Measurements from ENCODE around the gene SUN5. TPM values are rescaled to one million over a fixed set of nuclear protein-coding genes. Genes with fewer than 3 reads are reported as not detected.

SUN5 gene
- total and polyA plus RNA-seq, 4 donors = not detected

DNA sequence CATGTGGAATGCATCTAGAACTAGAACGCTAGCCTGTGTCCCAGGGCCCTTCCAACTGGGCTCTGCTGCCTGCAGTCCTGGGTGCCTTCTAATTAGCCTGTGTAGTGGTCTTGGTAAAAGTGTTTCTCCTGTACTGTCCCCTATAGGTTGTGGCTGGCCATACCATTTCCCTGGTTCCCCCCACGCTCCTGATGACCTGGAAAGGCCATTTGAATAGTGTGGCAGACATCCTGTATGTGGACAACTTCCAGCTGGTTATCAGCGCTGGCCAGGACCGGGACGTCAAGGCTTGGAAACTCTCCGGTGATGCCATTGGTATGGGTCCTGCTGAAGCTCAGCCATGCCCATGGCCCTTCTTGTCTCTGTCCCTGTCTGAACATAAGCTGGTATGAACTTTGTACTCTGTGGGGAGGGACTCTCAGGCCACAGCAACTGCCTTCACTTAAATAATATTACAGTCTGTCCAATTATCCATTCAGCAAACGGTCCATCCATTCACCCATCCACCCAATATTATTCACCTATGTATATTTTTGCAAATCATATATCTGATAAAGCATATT lies 60.7 kb downstream of the SUN5 start:
- TF ChIP-seq HNF4A (conservative IDR thresholded peaks at IDR 0.05) (no peak), YY1 (IDR thresholded peaks at IDR 0.05) (no peak), TAF1 (conservative IDR thresholded peaks at IDR 0.05) (no peak), EGR1 (IDR thresholded peaks at IDR 0.05; ENCODE audit: low read depth in 2 of 2) (no peak), CTCF (IDR thresholded peaks at IDR 0.05; ENCODE audit: low read depth, low read length, missing input control) (no peak), FOXA2 (IDR thresholded peaks at IDR 0.05) (no peak), GABPA (IDR thresholded peaks at IDR 0.05 in 1 of 2, conservative IDR thresholded peaks at IDR 0.05 in 1 of 2) (no peak), SP1 (IDR thresholded peaks at IDR 0.05) (no peak)
- 82% methylated on average over 7 of the region's 7 CpGs for WGBS
- no peak overlapping the region for H3K9ac ChIP-seq (ENCODE audit: low read depth in 1 of 2, low read length in 2 of 2)
- no peak for DNase-seq (ENCODE audit: low spot score)
- no peak overlapping the region for H3K4me3 ChIP-seq (ENCODE audit: low read depth in 1 of 3, low read length in 3 of 3)
- H3K4me1 ChIP-seq (ENCODE audit: control insufficient read depth in 4 of 4, insufficient read depth in 4 of 4, low read length in 3 of 4) = no peaks in the 10 kb centered on the region
- H3K27ac ChIP-seq (ENCODE audit: low read depth in 1 of 2, low read length in 2 of 2) = no peak overlapping the region
- H3K9me3 ChIP-seq (ENCODE audit: control insufficient read depth in 4 of 4, low read length in 3 of 4) = no peaks in the 10 kb centered on the region
- no peaks in the 10 kb centered on the region for H3K27me3 ChIP-seq (ENCODE audit: control insufficient read depth in 4 of 4, insufficient read depth in 4 of 4, low read length in 3 of 4)
- no peaks in the 10 kb centered on the region for H3K36me3 ChIP-seq (ENCODE audit: control insufficient read depth in 4 of 4, insufficient read depth in 3 of 4, low read depth in 1 of 4, low read length in 3 of 4)

DNA sequence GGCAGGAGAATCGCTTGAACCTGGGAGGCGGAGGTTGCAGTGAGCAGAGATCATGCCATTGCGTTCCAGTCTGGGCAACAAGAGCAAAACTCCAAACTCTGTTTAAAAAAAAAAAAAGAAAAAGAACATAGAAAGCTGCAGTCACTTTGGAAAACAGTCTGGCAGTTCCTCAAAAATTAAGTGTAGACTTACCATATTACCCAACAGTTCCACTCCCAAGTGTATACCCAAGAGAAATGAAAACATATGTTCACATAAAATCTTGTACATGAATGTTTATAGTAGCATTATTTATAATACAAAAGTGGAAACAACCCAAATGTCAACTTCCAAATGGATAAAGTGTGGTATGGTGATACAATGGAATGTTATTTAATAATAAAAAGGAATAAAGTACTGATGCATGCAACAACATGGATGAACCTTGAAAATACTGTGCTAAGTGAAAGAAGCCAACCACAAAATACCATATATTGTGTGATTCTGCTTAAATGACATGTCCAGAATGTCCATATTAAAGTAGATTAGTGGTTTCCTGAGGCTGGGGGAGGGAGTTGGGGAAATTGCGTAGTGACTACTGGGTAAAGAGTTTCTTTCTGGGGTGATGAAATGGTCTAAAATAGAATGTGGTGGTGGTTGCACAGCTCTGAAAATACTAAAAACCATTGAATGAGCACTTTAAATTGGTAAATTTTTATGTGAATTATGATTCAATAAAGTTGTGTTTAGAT lies 62.9 kb downstream of the SUN5 start:
- no peaks in the 10 kb centered on the region for H3K36me3 ChIP-seq (ENCODE audit: control insufficient read depth in 4 of 4, insufficient read depth in 3 of 4, low read depth in 1 of 4, low read length in 3 of 4)
- no peak overlapping the region for H3K9ac ChIP-seq (ENCODE audit: low read depth in 1 of 2, low read length in 2 of 2)
- WGBS = 86% methylated on average over 4 of the region's 4 CpGs
- no peaks in the 10 kb centered on the region for H3K4me1 ChIP-seq (ENCODE audit: control insufficient read depth in 4 of 4, insufficient read depth in 4 of 4, low read length in 3 of 4)
- no peak for DNase-seq (ENCODE audit: low spot score)
- TF ChIP-seq NR2F2 (IDR thresholded peaks at IDR 0.05) (no peak), SP1 (IDR thresholded peaks at IDR 0.05) (no peak), FOXA2 (IDR thresholded peaks at IDR 0.05) (no peak)
- H3K9me3 ChIP-seq (ENCODE audit: control insufficient read depth in 4 of 4, low read length in 3 of 4) = peaks cover 0 to 4% (median 0%) of the 10 kb centered on the region in 4 donors
- H3K27ac ChIP-seq (ENCODE audit: low read depth in 1 of 2, low read length in 2 of 2) = no peak overlapping the region
- no peaks in the 10 kb centered on the region for H3K27me3 ChIP-seq (ENCODE audit: control insufficient read depth in 4 of 4, insufficient read depth in 4 of 4, low read length in 3 of 4)
- no peak overlapping the region for H3K4me3 ChIP-seq (ENCODE audit: low read depth in 1 of 3, low read length in 3 of 3)

GRCh38 chr20:32934580-32934979 lies 69.7 kb downstream of the SUN5 start:
- Histone ChIP-seq H3K4me3 (ENCODE audit: low read depth in 1 of 3, low read length in 3 of 3) (no peak overlapping the region), H3K36me3 (ENCODE audit: control insufficient read depth in 4 of 4, insufficient read depth in 3 of 4, low read depth in 1 of 4, low read length in 3 of 4) (no peaks in the 10 kb centered on the region), H3K4me1 (ENCODE audit: control insufficient read depth in 4 of 4, insufficient read depth in 4 of 4, low read length in 3 of 4) (no peaks in the 10 kb centered on the region), H3K9me3 (ENCODE audit: control insufficient read depth in 4 of 4, low read length in 3 of 4) (peaks cover 0 to 4% (median 0%) of the 10 kb centered on the region in 4 donors), H3K27ac (ENCODE audit: low read depth in 1 of 2, low read length in 2 of 2) (no peak overlapping the region), H3K9ac (ENCODE audit: low read depth in 1 of 2, low read length in 2 of 2) (no peak overlapping the region), H3K27me3 (ENCODE audit: control insufficient read depth in 4 of 4, insufficient read depth in 4 of 4, low read length in 3 of 4) (no peaks in the 10 kb centered on the region)
- TF ChIP-seq NR2F2 (IDR thresholded peaks at IDR 0.05) (no peak), CTCF (IDR thresholded peaks at IDR 0.05; ENCODE audit: low read depth, low read length, missing input control) (no peak), RAD21 (IDR thresholded peaks at IDR 0.05) (no peak)
- DNase-seq (ENCODE audit: low spot score) = no peak
- WGBS = 66% methylated on average over 4 of the region's 4 CpGs

Other genes with a start within 250 kb of the SUN5 start
- 1 to 10 TPM in 1 of 2 donors, under 1 TPM in 1; 0.84 to 2.8 TPM for gene DNMT3B, start 242.0 kb downstream of the SUN5 start, total RNA-seq
- under 1 TPM; 0.26 to 0.36 TPM for gene DNMT3B, start 242.0 kb downstream of the SUN5 start, polyA plus RNA-seq
- gene MAPRE1, start 184.5 kb downstream of the SUN5 start, total RNA-seq = 10 to 100 TPM; 22.5 to 40.2 TPM
- 10 to 100 TPM in 1 of 2 donors, 1 to 10 TPM in 1; 6.7 to 11.3 TPM for gene MAPRE1, start 184.5 kb downstream of the SUN5 start, polyA plus RNA-seq
- gene EFCAB8, start 145.5 kb downstream of the SUN5 start, total RNA-seq = under 1 TPM in 1 of 2 donors, not detected in 1; 0.25 TPM
- gene EFCAB8, start 145.5 kb downstream of the SUN5 start, polyA plus RNA-seq = not detected
- 1 to 10 TPM; 1.9 to 3.7 TPM for gene BPIFB2, start 3.3 kb upstream of the SUN5 start, total RNA-seq
- 1 to 10 TPM in 1 of 2 donors, under 1 TPM in 1; 0.33 to 1.0 TPM for gene BPIFB2, start 3.3 kb upstream of the SUN5 start, polyA plus RNA-seq
- not detected for gene BPIFB6, start 27.2 kb upstream of the SUN5 start, total RNA-seq
- gene BPIFB6, start 27.2 kb upstream of the SUN5 start, polyA plus RNA-seq = not detected
- gene BPIFB3, start 49.5 kb upstream of the SUN5 start, total RNA-seq = not detected
- gene BPIFB3, start 49.5 kb upstream of the SUN5 start, polyA plus RNA-seq = not detected
- not detected for gene BPIFB4, start 75.2 kb upstream of the SUN5 start, total RNA-seq
- under 1 TPM in 1 of 2 donors, not detected in 1; 0.16 TPM for gene BPIFB4, start 75.2 kb upstream of the SUN5 start, polyA plus RNA-seq
- gene BPIFA2, start 163.7 kb upstream of the SUN5 start, total RNA-seq = not detected
- gene BPIFA2, start 163.7 kb upstream of the SUN5 start, polyA plus RNA-seq = not detected
- gene BPIFA3, start 212.9 kb upstream of the SUN5 start, total RNA-seq = not detected
- gene BPIFA3, start 212.9 kb upstream of the SUN5 start, polyA plus RNA-seq = not detected
- gene BPIFA1, start 231.6 kb upstream of the SUN5 start, total RNA-seq = not detected
- not detected for gene BPIFA1, start 231.6 kb upstream of the SUN5 start, polyA plus RNA-seq